Stimulated activated CD4-positive, alpha-beta T cell treated with anti-CD3 and anti-CD28 coated beads, Interleukin-1b, Interleukin-23, amount 100 ng/mL, for 1 hour (primary cell): Measurements from ENCODE around the gene P3H3.

Experiments
- DNase-seq, 2 donors: peaks; one replicate each; pipeline ENCODE4 v3.0.0-alpha.2; 2020; ENCODE audit warnings: low read depth in 2 of 2

Gene P3H3

GRCh38 chr12:6827982-6828780, at the start of gene P3H3:
Gene P3H3, plus strand, starts transcription at chr12:6828407. Its CDS starts 34 bp downstream, at chr12:6828441.
- DNase-seq, result no peak

- DNase-seq, result peak; percentile 73 to 84
Observed at GRCh38 chr12:6778574-6779550, 49.3 kb upstream of the P3H3 start.

GRCh38 chr12:6779708-6780432, 48.3 kb upstream of the P3H3 start:
- DNase-seq, result no peak

- DNase-seq, result no peak
Observed at GRCh38 chr12:6780573-6780972, 47.6 kb upstream of the P3H3 start.

GRCh38 chr12:6782119-6782518, 46.1 kb upstream of the P3H3 start:
- no peak for DNase-seq

GRCh38 chr12:6782850-6783566, 45.2 kb upstream of the P3H3 start:
- no peak for DNase-seq

GRCh38 chr12:6783828-6784227, 44.4 kb upstream of the P3H3 start:
- no peak for DNase-seq

GRCh38 chr12:6784296-6784695, 43.9 kb upstream of the P3H3 start:
- no peak for DNase-seq

GRCh38 chr12:6784761-6785160, 43.4 kb upstream of the P3H3 start:
- DNase-seq, result no peak

GRCh38 chr12:6786416-6787094, 41.7 kb upstream of the P3H3 start:
- DNase-seq, result no peak

GRCh38 chr12:6787309-6787708, 40.9 kb upstream of the P3H3 start:
- DNase-seq, result no peak

GRCh38 chr12:6788972-6789924, 39.0 kb upstream of the P3H3 start, which contains the start of gene CD4:
Gene CD4, plus strand, starts transcription at chr12:6789528. Its CDS starts 10,611 bp downstream, at chr12:6800139.
- DNase-seq, result no peak

GRCh38 chr12:6790496-6791150, 37.6 kb upstream of the P3H3 start:
- DNase-seq, result no peak

- no peak for DNase-seq
Observed at GRCh38 chr12:6791931-6792520, 36.2 kb upstream of the P3H3 start.

- no peak for DNase-seq
Observed at GRCh38 chr12:6792522-6793201, 35.5 kb upstream of the P3H3 start.

- no peak for DNase-seq
Observed at GRCh38 chr12:6795088-6795487, 33.1 kb upstream of the P3H3 start.

GRCh38 chr12:6796576-6796975, 31.6 kb upstream of the P3H3 start:
- DNase-seq, result no peak

- no peak for DNase-seq
Observed at GRCh38 chr12:6799147-6799546, 29.1 kb upstream of the P3H3 start.
